GM19035 (cell line): ENCODE measurements around the gene GABRB1.
"Not testable (repeated sequence)": the region's sequence is repeated elsewhere in the genome, so short reads cannot be mapped to it uniquely, and the experiment has no call there.

ENCODE experiments used
- ATAC-seq: cut with Tn5 transposase; IDR thresholded peaks from one replicate; pipeline ENCODE4 v1.9.1; 2021; ENCODE audit not compliant: unreplicated experiment

The GABRB1 gene

GRCh38 chr4:47378021-47378530 is 346.7 kb downstream of the GABRB1 start:
- ATAC-seq, result not testable (repeated sequence)

DNA sequence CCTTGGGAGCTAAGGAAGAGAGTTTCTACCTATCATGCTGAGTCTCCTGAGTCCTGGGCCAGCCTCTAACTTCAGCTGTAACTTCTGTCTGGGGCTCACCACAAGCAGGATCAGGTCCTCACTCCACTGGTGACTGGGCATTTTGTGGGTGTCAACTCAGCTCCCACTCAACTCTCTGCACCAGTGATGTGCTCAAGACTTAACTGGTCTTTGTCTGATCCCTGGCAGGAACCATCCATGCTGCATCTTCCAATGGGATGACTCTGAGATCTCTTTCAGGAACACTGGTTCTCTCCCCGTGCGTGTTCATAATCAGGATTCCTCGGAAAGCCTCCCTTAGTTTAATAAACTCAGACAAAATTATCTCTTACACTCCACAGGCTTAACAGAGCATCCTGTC is 349.8 kb downstream of the GABRB1 start:
- no peak for ATAC-seq

DNA sequence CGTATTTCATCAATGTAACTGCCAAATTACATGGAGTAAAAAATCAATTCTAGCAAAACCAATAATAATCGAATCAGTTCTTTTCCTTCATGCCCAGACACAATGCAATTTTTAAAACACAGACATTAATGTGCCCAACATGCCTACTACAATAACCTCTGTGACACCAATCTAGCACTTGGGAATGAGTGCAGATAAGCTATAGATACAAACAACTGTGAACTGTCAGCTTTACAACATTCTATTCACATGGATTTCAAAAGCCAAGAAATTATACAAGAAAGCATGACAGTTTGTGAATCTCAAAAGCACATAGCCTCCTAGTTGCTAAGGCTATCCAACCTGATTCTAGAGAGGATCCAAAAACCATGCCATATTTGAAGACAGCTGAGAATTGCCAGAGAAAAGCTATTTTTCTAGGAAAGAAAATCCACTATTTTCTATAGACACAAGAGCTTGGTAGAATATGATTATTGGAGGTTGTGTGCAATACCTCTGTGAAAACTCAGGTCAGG is 351.5 kb downstream of the GABRB1 start:
- ATAC-seq, result no peak

DNA sequence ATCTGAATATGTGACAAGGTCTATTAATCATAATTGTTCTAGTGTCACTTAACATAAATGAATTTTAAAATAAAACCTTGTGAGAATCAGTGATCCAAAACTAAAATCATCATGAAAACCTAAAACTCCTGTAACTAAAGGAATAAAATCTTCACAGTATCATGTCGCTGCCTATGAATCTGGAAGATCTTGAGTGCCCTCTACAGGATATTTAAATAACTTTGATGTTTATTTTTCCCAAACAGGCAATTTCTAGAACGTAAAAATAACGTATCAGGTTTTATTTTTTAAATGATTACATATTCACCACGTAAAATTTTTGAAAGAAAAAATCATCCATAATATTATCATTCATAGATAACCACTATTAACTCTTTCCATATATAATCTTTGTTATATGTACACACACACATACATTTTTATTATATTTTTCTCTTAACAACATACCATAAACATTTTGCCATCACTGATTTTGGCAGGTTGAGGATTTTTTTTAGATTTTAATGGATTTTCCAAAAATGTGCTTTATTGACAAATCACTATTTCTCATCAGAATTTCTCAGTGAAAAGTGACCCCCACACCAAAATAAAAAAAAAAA is 352.6 kb downstream of the GABRB1 start:
- no peak for ATAC-seq

DNA sequence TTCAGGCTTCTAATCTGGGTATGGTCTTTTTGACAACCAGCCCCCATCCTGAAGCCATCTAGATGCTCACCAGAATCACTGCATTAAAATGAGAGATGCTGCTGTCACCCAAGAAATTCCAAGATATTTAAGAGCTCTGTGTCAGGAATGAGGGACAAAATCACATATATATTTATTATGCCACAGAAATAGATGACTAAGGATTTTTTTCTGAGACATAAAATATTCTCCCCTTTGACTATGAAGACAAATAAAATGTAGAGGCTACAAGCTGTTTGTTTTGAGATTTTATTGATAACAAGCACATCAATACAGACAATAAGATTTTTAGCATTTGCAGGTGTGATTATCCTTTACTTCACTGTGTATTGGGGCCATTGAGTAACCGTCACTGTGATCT is 354.8 kb downstream of the GABRB1 start:
- ATAC-seq, result no peak

DNA sequence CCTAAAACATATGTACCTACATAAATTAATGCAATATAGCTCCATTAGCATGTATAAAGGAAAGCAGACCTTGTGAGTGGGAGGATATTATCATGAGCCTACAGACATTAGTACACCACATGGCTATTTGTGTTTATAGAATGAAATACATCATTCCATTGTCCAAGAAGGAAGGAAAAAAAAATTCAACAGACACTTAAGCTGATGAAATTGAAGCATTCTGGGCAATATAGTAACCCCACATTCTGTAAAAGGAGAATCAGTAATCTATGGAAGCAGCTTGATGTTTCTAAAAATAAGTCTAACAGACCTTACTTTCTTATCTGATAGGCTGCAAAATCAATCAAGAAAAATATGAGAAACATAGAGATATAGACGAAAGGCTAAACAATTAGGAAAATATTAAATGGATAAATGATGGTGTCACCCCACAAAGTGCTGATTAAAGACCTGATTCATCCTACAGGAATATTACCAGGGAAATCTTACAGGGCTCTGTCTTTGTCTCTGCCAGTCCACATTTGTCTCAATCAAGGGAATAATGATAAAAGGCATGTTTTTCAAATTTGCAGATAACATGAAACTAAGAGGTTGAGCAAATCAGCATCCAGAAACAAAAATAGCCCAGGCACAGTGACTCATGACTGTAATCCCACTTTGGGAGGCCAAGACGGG is 355.3 kb downstream of the GABRB1 start:
- ATAC-seq, result no peak

- ATAC-seq, result no peak
Measured at GRCh38 chr4:47390428-47391125, 359.2 kb downstream of the GABRB1 start.

- ATAC-seq, result peak; percentile 71
Measured at GRCh38 chr4:47391256-47391655, 359.9 kb downstream of the GABRB1 start.

DNA sequence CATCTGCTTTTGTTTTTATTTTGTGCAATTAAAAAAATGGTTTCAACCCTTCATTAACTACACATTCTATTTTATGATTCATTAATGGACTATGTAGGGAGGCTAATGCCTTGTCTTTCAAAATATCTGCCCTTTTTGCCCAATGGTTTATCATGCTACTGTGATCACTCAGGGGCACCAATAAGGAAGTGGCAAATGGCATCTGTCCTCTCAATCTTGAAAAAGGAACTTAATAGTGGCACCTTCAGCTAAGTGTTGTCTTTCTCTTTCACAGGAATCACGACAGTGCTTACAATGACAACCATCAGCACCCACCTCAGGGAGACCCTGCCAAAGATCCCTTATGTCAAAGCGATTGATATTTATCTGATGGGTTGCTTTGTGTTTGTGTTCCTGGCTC is 375.0 kb downstream of the GABRB1 start:
- ATAC-seq, result no peak

DNA sequence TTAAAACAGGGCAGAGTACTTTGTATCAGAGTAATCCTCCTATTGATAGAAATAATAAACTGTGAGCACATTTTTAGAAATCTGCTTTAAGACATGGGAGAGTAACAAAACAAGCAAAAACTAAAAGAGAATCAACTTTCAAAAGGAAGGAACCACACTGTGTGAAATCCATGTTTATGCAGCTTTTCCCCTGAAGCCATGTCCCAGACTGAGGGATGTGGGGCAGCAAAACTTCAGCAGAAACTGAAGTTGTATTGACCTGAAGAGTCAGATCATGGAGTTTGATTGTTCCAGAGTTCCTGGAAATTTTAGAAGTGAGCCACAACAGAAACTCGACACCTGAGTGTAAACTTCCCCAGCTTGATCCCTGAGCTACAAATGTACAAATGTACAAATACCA is 378.9 kb downstream of the GABRB1 start:
- no peak for ATAC-seq

DNA sequence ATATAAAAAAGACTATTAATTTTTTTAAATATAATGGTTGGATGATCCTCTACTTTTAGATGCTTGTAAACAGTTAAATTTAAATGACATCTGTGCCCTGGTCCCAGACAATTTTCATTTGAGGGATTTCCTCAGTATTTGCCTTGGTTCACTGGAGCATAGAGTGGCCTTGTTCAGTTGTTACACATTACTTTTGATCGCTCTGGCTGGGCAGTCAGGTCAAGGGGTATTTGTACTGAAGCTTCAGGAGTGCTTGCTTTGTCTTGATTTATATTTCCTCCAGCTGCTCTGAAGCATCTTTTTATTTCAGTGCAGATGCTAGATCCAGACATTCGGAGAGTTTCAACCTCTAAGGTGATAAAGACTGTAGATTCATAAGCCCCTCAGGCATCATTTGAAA is 382.2 kb downstream of the GABRB1 start:
- no peak for ATAC-seq

- no peak for ATAC-seq
Measured at GRCh38 chr4:47415719-47416118, 384.4 kb downstream of the GABRB1 start.

- no peak for ATAC-seq
Measured at GRCh38 chr4:47418147-47418546, 386.8 kb downstream of the GABRB1 start.

GRCh38 chr4:47419296-47419695 is 387.9 kb downstream of the GABRB1 start:
- ATAC-seq, result no peak

DNA sequence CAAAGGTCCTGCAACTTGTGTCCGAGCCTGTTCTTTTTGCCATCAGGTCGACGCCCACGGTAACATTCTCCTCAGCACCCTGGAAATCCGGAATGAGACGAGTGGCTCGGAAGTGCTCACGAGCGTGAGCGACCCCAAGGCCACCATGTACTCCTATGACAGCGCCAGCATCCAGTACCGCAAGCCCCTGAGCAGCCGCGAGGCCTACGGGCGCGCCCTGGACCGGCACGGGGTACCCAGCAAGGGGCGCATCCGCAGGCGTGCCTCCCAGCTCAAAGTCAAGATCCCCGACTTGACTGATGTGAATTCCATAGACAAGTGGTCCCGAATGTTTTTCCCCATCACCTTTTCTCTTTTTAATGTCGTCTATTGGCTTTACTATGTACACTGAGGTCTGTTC is 394.3 kb downstream of the GABRB1 start:
- ATAC-seq, result no peak

- no peak for ATAC-seq
Measured at GRCh38 chr4:47427935-47428334, 396.6 kb downstream of the GABRB1 start.

GRCh38 chr4:47432749-47433148 is 401.4 kb downstream of the GABRB1 start:
- no peak for ATAC-seq

DNA sequence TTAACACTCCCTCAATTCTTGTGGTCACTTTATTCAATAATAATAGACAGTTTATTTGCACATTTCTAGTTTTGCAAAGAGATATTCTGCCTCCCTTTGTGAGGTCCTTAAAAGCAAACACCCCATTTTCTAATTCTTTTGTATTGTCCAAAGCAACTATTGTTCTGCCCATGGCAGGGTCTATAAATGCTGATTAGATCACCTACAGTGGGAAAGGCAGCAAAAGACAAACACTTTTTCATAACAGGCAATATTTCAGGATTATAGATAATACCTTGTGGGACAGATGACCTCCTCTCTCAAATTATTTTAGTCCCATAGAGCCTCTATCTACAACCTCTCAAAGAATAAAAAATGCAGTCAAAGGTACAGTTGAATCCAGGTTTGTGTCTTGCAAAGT is 403.6 kb downstream of the GABRB1 start:
- ATAC-seq, result no peak

DNA sequence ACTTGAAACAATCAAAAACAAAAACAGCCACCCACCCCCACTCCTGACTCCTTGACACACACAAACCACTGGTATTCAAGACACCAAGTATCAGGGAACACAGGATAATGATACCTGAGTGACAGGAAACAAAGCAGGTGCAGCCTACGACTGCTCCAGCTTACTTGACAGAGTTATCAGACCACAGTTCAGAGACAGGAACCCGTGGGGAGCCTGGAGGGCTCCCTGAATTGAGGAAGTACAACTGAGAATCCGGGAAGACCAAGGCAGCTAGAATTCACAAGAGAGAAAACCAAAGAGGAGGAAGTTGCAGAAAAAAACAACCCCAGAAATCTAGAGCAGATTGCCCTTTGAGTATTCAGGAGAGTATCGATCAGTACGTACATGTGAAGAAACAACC is 411.6 kb downstream of the GABRB1 start:
- ATAC-seq, result no peak

GRCh38 chr4:47444031-47444430 is 412.7 kb downstream of the GABRB1 start:
- ATAC-seq, result no peak

GRCh38 chr4:47451657-47452056 is 420.3 kb downstream of the GABRB1 start:
- no peak for ATAC-seq

- peak; percentile 4 for ATAC-seq
Measured at GRCh38 chr4:47462799-47463234, 431.4 kb downstream of the GABRB1 start.
